Glutamatergic neuron (in vitro differentiated cells): Measurements from ENCODE around the gene FRMD4A. TPM values are rescaled to one million over a fixed set of nuclear protein-coding genes. Genes with fewer than 3 reads are reported as not detected.

Experiments
- DNase-seq: peaks from one replicate; pipeline ENCODE4 v3.0.0; 2022
- H3K27ac Mint-ChIP-seq: one replicate; pipeline ENCODE4 v1.8.0; 2020; ENCODE audit warnings: mild to moderate bottlenecking, mixed read lengths, inconsistent platforms; ENCODE audit not compliant: unreplicated experiment
- H3K27me3 Mint-ChIP-seq: one replicate; pipeline ENCODE4 v1.8.0; 2020; ENCODE audit warnings: mild to moderate bottlenecking, moderate library complexity, mixed read lengths, inconsistent platforms; ENCODE audit not compliant: unreplicated experiment
- H3K36me3 Mint-ChIP-seq: one replicate; pipeline ENCODE4 v1.8.0; 2020; ENCODE audit warnings: mild to moderate bottlenecking, mixed read lengths, inconsistent platforms; ENCODE audit not compliant: unreplicated experiment
- H3K4me1 Mint-ChIP-seq: one replicate; pipeline ENCODE4 v1.8.0; 2020; ENCODE audit warnings: mild to moderate bottlenecking, low read depth, mixed read lengths, inconsistent platforms; ENCODE audit not compliant: unreplicated experiment
- H3K4me3 Mint-ChIP-seq: one replicate; pipeline ENCODE4 v1.8.0; 2020; ENCODE audit warnings: mild to moderate bottlenecking, mixed read lengths, inconsistent platforms; ENCODE audit not compliant: unreplicated experiment
- H3K9me3 Mint-ChIP-seq: one replicate; pipeline ENCODE4 v1.8.0; 2020; ENCODE audit warnings: mild to moderate bottlenecking, moderate library complexity, mixed read lengths, inconsistent platforms; ENCODE audit not compliant: unreplicated experiment
- total RNA-seq: library from RNA; stranded (reverse); fragmentation: NEBNext Ultra II Directional; extraction: Animal tissue kit (Norgen Biotek cat#: 25700); gene quantifications from one replicate; pipeline ENCODE4 v1.2.1, GENCODE V29; 2021; ENCODE audit not compliant: unreplicated experiment
- TF ChIP-seq, protein P1 (sequence below): fragments of 200-600 bp; sonication (generic); IDR thresholded peaks from one replicate; pipeline ENCODE4 v1.5.0; 2021; ENCODE audit not compliant: partially characterized antibody, unreplicated experiment

The FRMD4A gene
- total RNA-seq, 1 donor from 2014 or later: 70.6 TPM

DNA sequence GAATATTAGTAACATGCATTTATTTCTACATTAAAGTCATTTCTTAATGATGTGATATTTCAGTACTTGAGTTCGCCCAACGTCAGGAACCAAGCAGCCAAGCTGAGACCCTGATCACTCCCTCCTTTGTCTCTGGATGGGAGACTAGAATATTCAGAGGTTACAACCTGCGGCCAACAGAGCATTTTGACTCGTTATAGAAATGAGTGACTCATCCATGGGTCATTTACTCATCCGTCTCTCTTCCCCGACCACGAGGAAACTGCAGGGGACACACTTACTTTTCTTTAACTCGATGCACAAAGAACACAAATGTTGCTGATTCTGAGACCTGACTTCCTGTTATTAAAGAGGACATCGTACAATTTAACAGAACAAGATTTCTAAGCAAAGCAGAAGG, 343.3 kb downstream of the FRMD4A start:
- no peaks in the 10 kb centered on the region for H3K36me3 Mint-ChIP-seq
- peaks cover 9% of the 10 kb centered on the region for H3K4me1 Mint-ChIP-seq
- no peak for DNase-seq
- TF ChIP-seq, protein P1, sequence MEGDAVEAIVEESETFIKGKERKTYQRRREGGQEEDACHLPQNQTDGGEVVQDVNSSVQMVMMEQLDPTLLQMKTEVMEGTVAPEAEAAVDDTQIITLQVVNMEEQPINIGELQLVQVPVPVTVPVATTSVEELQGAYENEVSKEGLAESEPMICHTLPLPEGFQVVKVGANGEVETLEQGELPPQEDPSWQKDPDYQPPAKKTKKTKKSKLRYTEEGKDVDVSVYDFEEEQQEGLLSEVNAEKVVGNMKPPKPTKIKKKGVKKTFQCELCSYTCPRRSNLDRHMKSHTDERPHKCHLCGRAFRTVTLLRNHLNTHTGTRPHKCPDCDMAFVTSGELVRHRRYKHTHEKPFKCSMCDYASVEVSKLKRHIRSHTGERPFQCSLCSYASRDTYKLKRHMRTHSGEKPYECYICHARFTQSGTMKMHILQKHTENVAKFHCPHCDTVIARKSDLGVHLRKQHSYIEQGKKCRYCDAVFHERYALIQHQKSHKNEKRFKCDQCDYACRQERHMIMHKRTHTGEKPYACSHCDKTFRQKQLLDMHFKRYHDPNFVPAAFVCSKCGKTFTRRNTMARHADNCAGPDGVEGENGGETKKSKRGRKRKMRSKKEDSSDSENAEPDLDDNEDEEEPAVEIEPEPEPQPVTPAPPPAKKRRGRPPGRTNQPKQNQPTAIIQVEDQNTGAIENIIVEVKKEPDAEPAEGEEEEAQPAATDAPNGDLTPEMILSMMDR: no peak
- no peak overlapping the region for H3K27ac Mint-ChIP-seq
- no peaks in the 10 kb centered on the region for H3K27me3 Mint-ChIP-seq
- peaks cover 3% of the 10 kb centered on the region for H3K9me3 Mint-ChIP-seq
- no peak overlapping the region for H3K4me3 Mint-ChIP-seq

DNA sequence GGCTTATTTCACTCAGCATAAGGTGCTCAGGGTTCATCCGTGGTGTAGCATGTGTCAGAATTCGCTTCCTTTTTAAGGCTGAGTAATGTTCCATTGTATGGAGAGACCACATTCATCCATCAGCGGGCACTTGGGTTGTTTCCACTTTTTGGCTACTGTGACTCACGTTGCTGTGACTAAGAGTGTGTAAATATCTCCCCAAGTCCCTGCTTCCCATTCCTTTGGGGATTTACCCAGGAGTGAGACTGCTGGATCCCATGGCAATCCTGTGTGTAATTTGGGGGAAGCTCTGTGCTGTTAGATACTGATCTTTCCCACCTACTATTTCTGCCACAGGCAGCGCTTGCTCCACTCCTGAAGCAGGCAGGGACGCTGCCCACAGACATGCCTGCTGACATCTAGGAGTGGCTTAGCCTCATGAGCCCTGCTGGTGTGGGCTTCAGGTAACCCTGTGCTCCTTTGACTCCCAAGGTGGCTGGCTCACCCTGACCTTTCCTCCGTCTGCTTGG, 346.0 kb downstream of the FRMD4A start:
- H3K27me3 Mint-ChIP-seq: no peaks in the 10 kb centered on the region
- H3K9me3 Mint-ChIP-seq: peaks cover 1% of the 10 kb centered on the region
- no peaks in the 10 kb centered on the region for H3K36me3 Mint-ChIP-seq
- DNase-seq: no peak
- no peak overlapping the region for H3K4me3 Mint-ChIP-seq
- peaks cover 4% of the 10 kb centered on the region for H3K4me1 Mint-ChIP-seq
- TF ChIP-seq, protein P1: no peak
- H3K27ac Mint-ChIP-seq: no peak overlapping the region

GRCh38 chr10:13983035-13983434, 347.7 kb downstream of the FRMD4A start:
- Mint-ChIP-seq H3K36me3 (no peaks in the 10 kb centered on the region), H3K9me3 (peaks cover 2% of the 10 kb centered on the region), H3K4me1 (peaks cover 13% of the 10 kb centered on the region), H3K27ac (no peak overlapping the region), H3K4me3 (no peak overlapping the region), H3K27me3 (no peaks in the 10 kb centered on the region)
- TF ChIP-seq, protein P1: no peak
- DNase-seq: no peak

- Mint-ChIP-seq H3K36me3 (peaks cover 4% of the 10 kb centered on the region), H3K9me3 (peaks cover 3% of the 10 kb centered on the region), H3K4me3 (no peak overlapping the region), H3K27ac (peak overlapping the region; percentile 16), H3K4me1 (peaks cover 15% of the 10 kb centered on the region), H3K27me3 (no peaks in the 10 kb centered on the region)
- TF ChIP-seq, protein P1: no peak
- DNase-seq: no peak
Observed at GRCh38 chr10:13978533-13979115, 352.1 kb downstream of the FRMD4A start.

DNA sequence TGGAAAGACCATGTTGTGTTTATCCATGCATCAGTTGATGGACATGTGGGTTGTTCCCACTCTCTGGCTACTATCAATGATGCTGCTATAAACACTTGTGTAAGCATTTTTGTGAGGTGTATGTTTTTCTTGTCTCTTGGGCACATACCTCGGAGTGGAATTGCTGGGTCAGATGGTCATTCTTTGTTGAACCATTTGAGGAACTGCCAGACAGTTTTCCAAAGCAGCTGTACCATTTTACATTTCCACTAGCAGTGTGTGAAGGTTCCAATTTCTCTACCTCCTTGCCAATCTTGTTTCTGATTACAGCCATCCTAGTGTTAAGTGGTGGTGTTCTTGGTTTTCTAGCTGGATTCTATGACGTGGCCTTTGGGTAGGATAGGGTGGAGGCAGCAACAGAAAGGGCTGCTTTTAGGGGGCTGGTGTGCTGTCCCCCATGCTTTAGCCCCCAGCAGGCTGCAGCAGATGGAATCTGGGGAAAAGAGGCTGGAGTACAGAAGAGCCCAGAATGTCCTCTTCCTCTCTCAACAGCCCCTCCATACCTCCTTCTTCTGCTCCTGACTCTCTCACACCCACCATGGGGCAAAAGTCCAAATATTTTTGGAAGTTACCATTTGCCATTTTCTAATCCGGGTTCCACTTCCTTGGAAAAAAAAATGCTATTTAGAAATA, 352.7 kb downstream of the FRMD4A start:
- no peak for DNase-seq
- H3K4me1 Mint-ChIP-seq: peaks cover 13% of the 10 kb centered on the region
- H3K9me3 Mint-ChIP-seq: peaks cover 3% of the 10 kb centered on the region
- no peak overlapping the region for H3K4me3 Mint-ChIP-seq
- TF ChIP-seq, protein P1: no peak
- peaks cover 4% of the 10 kb centered on the region for H3K36me3 Mint-ChIP-seq
- no peak overlapping the region for H3K27ac Mint-ChIP-seq
- H3K27me3 Mint-ChIP-seq: no peaks in the 10 kb centered on the region
